OCI-LY7 (cell line): ENCODE data around the gene CFAP119. TPM values are rescaled to one million over a fixed set of nuclear protein-coding genes. Genes with fewer than 3 reads are reported as not detected.

Source experiments
- BruUV-seq: library from RNA; stranded (reverse); fragments of 400-500 nt; replicated peaks from 2 replicates; lab custom pipeline; 2021; lab: Mats Ljungman, UMichigan
- CTCF ChIA-PET: fragments of 300-600 bp; sonication (Branson Sonifier 250); formaldehyde crosslinking; loops from one replicate; lab custom pipeline; 2022; ENCODE audit warnings: antibody characterized with exemption; ENCODE audit not compliant: unreplicated experiment; lab: Charles Lee
- POLR2A ChIA-PET: fragments of 300-600 bp; sonication (Branson Sonifier 250); formaldehyde crosslinking; loops from one replicate; lab custom pipeline; 2022; ENCODE audit warnings: antibody characterized with exemption; lab: Charles Lee
- DNase-seq: peaks from one replicate; pipeline ENCODE4 v3.0.0-alpha.2; 2015; ENCODE audit warnings: low spot score
- H2AFZ ChIP-seq: fragments of 200-600 bp; sonication (generic), shearing (Covaris generic); 2 replicates; pipeline ENCODE4 v1.6.1; 2014; ENCODE audit warnings: mild to moderate bottlenecking, antibody characterized with exemption, low read length, moderate library complexity
- H3K27ac ChIP-seq: fragments of 200-600 bp; sonication (generic); 2 replicates; pipeline ENCODE4 v1.5.1; 2014; ENCODE audit warnings: mixed run types, low read depth, mild to moderate bottlenecking, moderate library complexity, low read length, inconsistent platforms; ENCODE audit not compliant: poor library complexity, severe bottlenecking
- H3K36me3 ChIP-seq: fragments of 200-600 bp; sonication (generic); 2 replicates; pipeline ENCODE4 v1.6.1; 2014; ENCODE audit warnings: mild to moderate bottlenecking, antibody characterized with exemption, low read length, moderate library complexity, mixed read lengths; ENCODE audit not compliant: insufficient read depth
- H3K4me1 ChIP-seq: fragments of 200-600 bp; sonication (generic); 2 replicates; pipeline ENCODE4 v1.5.1; 2014; ENCODE audit warnings: mild to moderate bottlenecking, low read length; ENCODE audit not compliant: insufficient read depth, poor library complexity, severe bottlenecking
- H3K4me2 ChIP-seq: fragments of 200-600 bp; sonication (generic); 2 replicates; pipeline ENCODE4 v1.6.1; 2014; ENCODE audit warnings: mild to moderate bottlenecking, low read length
- H3K4me3 ChIP-seq: fragments of 200-600 bp; sonication (generic); 2 replicates; pipeline ENCODE4 v1.5.1; 2014; ENCODE audit warnings: mild to moderate bottlenecking, low read depth, low read length; ENCODE audit not compliant: poor library complexity, severe bottlenecking
- H3K79me2 ChIP-seq: fragments of 200-600 bp; sonication (generic); 2 replicates; pipeline ENCODE4 v1.6.1; 2016; ENCODE audit warnings: low read depth, mild to moderate bottlenecking, low read length, moderate library complexity, mixed read lengths; ENCODE audit not compliant: insufficient read depth
- H3K9me2 ChIP-seq: fragments of 200-600 bp; sonication (generic); 2 replicates; pipeline ENCODE4 v1.6.1; 2016; ENCODE audit warnings: mild to moderate bottlenecking, low read length, mixed read lengths; ENCODE audit not compliant: insufficient read depth
- H3K9me3 ChIP-seq: fragments of 200-600 bp; sonication (generic); 2 replicates; pipeline ENCODE4 v1.6.1; 2014; ENCODE audit warnings: mild to moderate bottlenecking, mixed run types, low read length, mixed read lengths
- H4K20me1 ChIP-seq: fragments of 200-600 bp; sonication (generic); 2 replicates; pipeline ENCODE4 v1.6.1; 2014; ENCODE audit warnings: mild to moderate bottlenecking, antibody characterized with exemption, low read length, moderate library complexity, mixed read lengths; ENCODE audit not compliant: insufficient read depth
- CTCF ChIP-seq: fragments of 200-600 bp; sonication (generic); conservative IDR thresholded peaks from 2 replicates; pipeline ENCODE4 v1.5.1; 2014; ENCODE audit warnings: mild to moderate bottlenecking, antibody characterized with exemption, low read length, moderate library complexity, mixed read lengths
- intact Hi-C: fragments of 100-400 bp; cut with micrococcal nuclease; formaldehyde crosslinking; loops from one replicate; pipeline ENCODE4 v1.10.0; 2022; ENCODE audit not compliant: unreplicated experiment
- total RNA-seq, 2 experiments: library from RNA; depleted of rRNA in 1 of 2; stranded (reverse); fragments of >200 nt in 1 of 2; shearing (Covaris generic) in 1 of 2; gene quantifications; 2 replicates each; pipeline ENCODE4 v1.2.3, GENCODE V29; 2014 to 2022

Gene CFAP119
- total RNA-seq, 2 experiments from 2014 or later, result 25.0 to 27.4 TPM

- no peaks in the 10 kb centered on the region for H4K20me1 ChIP-seq
- H2AFZ ChIP-seq, result no peak overlapping the region
- peaks cover 8% of the 10 kb centered on the region; the same call in 1 of the 2 replicates for H3K79me2 ChIP-seq
- H3K4me2 ChIP-seq, result 0 out of 2 replicates have a peak overlapping the region, but pooled peaks have one; percentile 8
- DNase-seq, result peak; percentile 38
- TF ChIP-seq CTCF, result no peak
- peaks cover 100% of the 10 kb centered on the region for H3K36me3 ChIP-seq
- peaks cover 26% of the 10 kb centered on the region for H3K4me1 ChIP-seq
- intact Hi-C loops, result no loop called here
- no peaks in the 10 kb centered on the region for H3K9me2 ChIP-seq
- no peak overlapping the region for H3K4me3 ChIP-seq
- no TSS peak for BruUV-seq
- peak overlapping the region; percentile 20 for H3K27ac ChIP-seq
- POLR2A ChIA-PET, result interaction anchor here (0.6 kb wide), 1 partner anchor 66 kb away, joined by 3 read pairs; no protein-coding TSS in a partner anchor
- CTCF ChIA-PET, result no interaction called here
- H3K9me3 ChIP-seq, result no peaks in the 10 kb centered on the region
These were observed 6.1 kb upstream of the CFAP119 start for GRCh38 chr16:30767767-30768465.

GRCh38 chr16:30766933-30767284 is 5.0 kb upstream of the CFAP119 start:
- H3K27ac ChIP-seq, result peak overlapping the region; percentile 20
- POLR2A ChIA-PET, result no interaction called here

More at GRCh38 chr16:30766933-30767284, 5.0 kb upstream of the CFAP119 start:
- no peaks in the 10 kb centered on the region for H3K9me2 ChIP-seq
- no peak overlapping the region for H3K4me3 ChIP-seq
- no peak overlapping the region for H2AFZ ChIP-seq
- peaks cover 29% of the 10 kb centered on the region for H3K4me1 ChIP-seq
- no peak for DNase-seq
- no TSS peak for BruUV-seq
- peaks cover 14% of the 10 kb centered on the region; the same call in 1 of the 2 replicates for H3K79me2 ChIP-seq
- CTCF ChIA-PET, result no interaction called here
- TF ChIP-seq CTCF, result no peak
- peaks cover 90% of the 10 kb centered on the region for H3K36me3 ChIP-seq
- no peaks in the 10 kb centered on the region for H3K9me3 ChIP-seq
- H3K4me2 ChIP-seq, result no peak overlapping the region
- no peaks in the 10 kb centered on the region for H4K20me1 ChIP-seq
- intact Hi-C loops, result no loop called here
